Putamen (tissue), 1 donor: ENCODE data around the gene YPEL1.
"Not testable (repeated sequence)": the region's sequence is repeated elsewhere in the genome, so short reads cannot be mapped to it uniquely, and the experiment has no call there.

ENCODE experiments used
- DNase-seq: peaks from one replicate; pipeline ENCODE4 v3.0.0-alpha.2; 2016; ENCODE audit warnings: low spot score

Gene YPEL1

DNA sequence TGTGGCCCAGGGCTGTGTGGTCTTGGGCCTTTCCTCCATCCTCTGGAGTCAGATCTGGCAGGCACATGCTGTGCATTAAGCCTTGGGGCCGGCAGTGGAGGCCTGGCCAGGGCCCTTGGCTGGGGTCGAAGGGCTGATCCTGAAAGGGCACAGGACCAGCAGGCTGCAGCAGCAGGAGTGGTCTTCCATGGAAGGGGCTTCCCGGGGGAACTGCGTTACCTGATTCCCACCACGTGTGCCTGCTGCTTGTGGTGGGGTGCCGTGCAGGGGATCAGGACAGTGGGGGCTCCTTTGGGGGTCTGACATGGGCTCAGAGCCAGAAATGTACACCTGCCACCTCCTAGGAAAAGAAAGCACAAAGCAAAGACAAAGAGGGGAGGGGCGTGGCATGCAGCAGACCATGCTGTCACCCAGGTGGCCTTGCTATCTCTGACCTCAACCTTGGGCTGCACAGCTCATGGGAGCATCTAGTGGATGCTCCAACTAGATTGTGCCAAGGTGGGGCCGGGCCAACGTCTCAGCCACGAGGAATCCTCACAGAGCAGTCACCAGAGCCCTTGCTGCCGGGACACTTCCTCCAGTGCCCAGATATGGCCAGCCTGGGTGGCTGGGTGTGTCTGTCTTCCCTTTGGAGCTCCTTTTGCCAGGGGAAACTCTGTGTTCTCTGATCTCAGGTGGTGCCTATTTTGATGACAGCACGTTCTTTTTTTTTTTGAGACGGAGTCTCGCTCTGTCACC is 17.9 kb upstream of the YPEL1 start:
- DNase-seq: no peak

DNA sequence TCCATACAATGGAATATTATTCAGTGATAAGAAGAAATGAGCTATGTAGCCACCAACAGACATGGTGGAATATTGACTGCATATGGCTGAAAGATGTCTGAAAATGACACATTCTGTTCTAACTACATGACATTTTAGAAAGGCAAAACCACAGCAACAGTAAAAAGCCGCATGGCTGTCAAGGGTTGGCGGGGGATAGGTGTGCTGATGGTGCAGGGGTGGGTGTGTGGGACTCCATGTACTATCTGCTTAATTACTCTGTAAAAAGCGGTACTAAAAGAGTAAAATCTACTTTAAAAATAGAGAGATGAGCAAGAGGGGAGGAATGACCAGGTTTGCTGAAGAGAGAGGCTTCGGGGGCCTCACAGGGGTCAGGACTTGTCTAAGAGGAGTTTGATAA is 16.7 kb upstream of the YPEL1 start:
- DNase-seq: peak; percentile 71

DNA sequence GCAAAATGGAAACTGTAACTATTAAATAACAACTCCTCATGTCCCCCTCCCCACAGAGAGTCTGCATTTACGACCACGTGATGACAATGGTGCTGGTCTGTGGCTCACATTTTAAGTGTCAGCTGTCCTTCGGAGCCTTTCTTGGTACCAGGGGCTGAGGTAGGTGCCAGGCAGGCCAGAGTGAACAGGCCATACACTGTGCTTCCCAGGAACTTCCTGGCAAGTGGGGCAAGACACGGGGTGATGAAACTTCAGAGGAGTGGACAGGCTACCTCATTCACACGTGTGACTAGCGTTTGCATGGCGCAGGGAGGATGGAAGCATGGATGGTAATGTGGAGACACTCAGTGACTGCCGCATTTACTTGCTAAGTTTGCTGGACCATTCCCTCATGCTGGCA is 10.4 kb upstream of the YPEL1 start:
- no peak for DNase-seq

DNA sequence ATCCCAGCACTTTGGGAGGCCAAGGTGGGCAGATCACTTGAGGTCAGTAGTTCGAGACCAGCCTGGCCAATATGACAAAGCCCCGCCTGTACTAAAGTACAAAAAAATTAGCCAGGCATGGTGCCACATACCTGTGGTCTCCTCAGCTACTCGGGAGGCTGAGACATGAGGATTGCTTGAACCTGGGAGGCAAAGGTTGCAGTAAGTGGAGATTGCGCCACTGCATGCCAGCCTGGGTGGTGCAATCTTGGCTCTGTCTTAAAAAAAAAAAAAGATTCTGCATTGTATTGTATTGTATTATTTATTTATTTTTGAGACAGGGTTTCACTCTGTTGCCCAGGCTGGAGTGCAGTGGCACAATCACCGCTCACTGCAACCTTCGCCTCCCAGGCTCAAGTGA is 9.3 kb upstream of the YPEL1 start:
- DNase-seq: not testable (repeated sequence)

DNA sequence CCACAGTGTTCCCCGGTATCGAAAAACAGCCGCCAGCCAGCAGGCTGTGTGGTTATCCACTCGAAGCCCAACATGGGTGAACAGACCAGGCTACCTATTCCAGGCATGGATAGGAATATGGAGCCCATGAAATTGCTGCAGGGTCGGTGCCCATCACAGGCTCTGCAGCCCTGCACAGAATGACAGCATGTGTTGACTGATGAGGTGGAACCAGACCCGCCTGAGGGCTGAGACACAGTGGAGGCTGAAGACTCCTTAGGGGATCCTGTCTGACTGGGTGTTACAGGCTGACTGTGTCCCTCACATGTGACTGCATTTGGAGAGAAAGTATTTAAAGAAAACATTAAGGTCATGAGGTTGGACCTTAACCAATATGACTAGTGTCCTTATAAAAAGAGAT is 6.2 kb upstream of the YPEL1 start:
- DNase-seq: no peak

DNA sequence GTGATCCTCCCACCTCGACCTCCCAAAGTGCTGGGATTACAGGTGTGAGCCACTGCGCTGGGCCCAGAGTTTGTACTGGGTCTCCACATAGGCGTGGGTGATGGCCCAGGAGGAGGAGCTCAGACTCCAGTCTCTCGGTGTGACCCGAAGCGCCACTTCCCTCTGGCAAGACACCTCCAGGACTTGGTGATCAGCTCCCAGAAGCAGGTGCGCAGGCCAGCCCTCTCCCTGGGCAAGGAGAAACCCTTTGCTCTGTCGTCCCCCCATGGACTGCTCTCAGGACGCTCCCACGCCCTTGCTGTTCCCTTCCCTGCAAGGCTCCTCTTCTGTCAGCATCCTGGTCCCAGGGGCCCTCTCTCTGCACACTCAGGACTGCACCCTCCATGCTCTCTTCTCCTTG is 5.5 kb upstream of the YPEL1 start:
- DNase-seq: no peak

DNA sequence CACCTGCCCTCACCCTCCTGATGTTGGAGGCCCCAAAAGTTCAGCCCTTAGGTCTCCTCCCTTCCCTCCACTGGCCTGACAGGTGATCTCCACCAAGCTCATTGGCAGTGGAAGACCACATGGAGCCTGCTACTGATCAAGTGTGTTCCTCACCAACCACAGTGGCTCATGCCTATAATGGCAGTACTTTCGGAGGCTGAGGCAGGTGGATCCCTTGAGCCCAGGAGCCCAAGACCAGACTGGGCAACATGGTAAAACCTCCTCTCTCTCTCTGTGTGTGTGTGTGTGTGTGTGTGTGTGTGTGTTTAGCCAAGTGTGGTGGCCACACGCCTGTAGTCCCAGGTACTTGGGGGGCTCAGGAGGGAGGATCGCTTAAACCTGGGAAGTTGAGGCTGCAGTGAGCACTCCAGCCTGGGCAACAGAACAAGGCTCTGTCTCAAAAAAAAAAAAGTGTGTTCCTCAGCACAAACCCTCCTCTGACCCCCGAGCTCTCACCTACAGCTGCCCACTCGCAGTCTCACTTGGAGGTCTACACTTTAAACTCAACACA is 4.3 kb upstream of the YPEL1 start:
- no peak for DNase-seq

DNA sequence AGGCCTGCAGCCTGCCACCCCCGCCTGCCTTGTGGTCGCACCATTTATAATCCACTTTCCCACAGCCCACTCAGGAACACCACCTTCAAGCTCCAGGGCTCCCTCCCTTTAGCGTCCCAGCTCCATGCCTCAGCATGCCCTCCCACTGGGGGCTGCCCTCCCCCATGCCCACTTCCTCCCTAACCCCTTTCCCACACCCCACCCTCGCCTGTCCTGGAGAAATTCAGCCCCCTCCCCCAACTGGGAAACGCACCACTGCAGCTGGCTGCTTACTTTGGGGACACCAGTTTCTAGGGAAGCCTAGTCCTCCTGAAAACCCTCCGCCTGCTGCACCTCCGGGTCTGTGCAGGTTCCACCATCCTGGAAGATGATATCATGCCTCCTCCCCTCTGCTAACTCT is 3.4 kb upstream of the YPEL1 start:
- no peak for DNase-seq

DNA sequence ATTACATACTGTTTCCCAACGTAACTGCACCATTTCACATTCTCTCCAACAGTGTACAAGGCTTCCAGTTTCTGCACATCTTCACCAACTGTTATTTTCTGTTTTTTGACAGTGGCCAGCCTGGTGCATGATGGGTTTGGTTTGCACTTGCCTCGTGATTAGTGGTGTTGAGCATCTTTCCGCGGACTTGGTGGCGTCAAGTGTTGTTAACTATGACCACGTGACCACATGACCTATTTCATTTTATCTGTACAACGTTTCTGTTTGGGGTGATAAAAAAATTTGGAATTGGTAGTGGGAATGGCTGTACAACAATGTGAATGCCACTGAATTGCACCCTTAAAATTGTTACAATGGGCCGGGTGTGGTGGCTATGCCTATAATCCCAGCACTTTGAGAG is 2.5 kb upstream of the YPEL1 start:
- DNase-seq: no peak

DNA sequence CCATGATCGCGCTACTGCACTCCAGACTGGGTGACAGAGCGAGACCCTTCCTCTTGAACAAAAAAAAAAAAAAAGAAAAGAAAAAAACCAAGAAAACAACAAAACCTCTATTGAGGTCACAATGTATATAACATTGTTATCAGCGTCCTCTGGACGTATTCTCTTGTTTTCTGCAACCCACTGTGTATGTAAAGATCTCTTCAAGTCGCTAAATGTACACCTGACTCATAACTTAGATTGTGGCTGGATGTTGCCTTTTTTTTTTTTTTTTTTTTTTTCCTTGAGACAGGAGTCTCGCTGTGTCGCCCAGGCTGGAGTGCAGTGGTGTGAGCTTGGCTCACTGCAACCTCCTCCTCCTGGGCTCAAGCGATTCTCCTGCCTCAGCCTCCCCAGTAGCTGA is 1.4 kb upstream of the YPEL1 start:
- DNase-seq: no peak

DNA sequence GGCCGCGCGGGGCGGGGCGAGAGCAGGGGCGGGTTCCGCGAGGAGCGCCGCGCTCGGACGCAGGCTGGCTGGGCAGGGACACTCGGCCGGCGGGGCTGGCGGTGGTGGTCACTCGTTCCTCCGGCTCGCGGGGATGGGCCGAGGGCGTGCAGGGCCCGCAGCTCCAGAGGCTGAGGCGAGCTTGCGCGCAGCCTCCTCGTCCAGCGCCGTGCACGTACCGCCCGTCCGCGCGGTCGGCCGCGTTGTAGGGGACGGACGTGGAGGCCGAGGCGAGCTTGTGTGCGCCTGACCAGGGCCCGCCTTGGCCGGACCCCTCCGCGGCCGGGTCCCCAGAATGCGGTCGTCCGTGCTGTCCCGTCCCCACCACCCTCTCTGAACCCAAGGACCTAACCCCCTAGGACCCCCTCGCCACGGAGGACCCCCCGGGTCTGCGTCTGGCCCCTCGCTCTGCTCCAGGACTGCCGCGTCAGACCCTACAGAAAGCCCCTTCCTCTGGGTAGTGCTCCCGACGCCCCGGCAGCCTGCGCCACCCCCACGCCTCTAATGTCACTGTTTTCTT is 569 bp upstream of the YPEL1 start:
- DNase-seq: no peak

DNA sequence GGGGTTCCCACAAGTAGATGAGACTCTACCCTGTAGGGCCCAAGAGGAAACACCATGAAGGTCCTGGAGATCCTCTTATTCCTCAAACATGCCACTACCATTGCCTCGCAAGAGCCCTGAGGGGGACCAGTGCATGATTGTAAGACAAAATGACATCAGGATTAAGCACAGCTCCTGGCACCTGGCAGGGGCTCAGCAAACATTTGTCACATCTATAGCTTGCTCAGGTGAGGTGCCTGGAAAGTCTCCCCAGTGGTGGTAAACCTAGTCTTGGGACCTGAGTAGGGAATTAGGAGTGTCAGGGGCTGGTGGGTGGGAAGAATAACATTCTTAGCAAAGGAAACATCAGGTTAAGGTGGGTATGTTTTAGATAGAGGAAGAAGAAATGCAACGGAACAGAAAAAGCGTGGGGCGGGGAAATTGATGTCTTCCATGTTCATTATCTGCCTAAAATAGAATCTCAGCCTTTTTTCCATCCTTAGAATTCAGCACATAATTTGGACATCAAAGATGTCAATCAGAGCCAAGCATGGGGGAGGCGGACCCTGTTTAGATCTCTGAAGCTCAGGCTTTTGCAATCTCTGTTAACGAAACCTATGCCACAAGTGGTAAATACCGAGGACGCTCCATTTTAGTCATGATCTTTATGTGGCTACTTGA is 924 bp downstream of the YPEL1 start:
- peak; percentile 68 for DNase-seq

DNA sequence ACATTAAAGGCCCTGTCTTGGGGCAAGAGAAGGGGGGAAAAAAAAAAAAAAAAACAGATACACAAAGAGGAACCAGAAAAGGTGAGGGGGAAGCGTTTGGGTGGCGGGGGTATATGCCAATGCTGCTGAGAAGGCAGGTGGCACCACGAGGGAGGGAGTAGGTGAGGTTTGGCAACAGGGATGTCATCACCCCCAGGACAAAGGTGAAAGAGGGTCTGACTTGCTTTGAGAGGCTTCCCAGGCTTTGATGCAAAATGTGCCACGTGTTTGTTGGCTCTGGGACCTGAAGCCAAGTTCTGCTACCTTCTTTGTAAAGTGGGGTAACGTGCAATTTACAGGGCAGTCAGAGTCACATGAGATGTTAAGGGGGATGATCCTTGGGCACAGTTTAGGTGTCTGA is 4.1 kb downstream of the YPEL1 start:
- DNase-seq: no peak

DNA sequence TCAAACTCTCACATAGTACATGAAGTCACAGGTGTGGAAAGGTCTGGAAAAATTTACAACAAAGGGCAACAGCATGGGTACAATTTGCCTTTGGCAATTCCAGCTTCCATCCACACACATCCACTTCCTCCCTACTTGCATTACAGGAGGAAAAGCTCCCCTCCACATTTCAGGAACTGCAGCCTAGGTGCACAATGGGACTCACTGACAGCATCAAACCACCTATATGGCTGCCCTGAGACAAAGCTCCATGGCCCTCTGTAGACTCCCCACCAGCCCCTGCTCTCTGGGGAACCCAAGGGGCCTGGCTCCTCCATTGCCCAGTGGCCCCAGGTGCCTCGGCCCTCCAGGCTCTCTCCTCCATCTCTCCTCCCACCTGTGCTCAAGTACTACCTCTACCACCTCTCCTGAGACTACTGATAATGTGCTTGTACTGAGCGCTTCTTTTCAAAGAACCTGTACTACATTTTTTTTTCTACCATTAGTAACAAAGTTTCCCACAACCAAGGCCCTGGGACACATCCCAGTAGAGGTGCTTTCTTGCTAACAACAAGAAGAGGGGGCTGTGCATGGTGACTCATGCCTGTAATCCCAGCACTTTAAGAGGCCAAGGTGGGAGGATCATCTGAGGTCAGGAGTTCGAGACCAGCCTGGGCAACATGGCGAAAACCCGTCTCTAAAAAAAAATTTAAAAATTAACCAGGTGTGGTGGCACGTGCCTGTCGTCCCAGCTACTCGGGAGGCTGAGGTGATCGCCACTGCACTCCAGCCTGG is 4.9 kb downstream of the YPEL1 start:
- no peak for DNase-seq

DNA sequence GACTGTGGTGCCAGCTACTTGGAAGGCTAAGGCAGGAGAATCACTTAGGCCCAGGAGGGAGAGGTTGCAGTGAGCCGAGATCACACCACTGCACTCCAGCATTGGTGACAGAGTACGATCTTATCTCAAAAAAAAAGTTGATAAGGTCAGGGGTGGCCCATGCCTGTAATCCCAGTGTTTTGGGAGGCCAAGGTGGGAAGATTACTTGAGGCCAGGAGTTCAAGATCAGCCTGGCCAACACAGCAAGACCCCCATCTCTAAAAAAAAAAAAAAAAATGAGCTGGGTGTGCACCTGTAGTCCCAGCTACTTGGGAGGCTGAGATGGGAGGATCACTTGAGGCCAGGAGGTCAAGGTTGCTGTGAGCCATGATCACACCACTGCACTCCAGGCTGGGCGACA is 6.4 kb downstream of the YPEL1 start:
- DNase-seq: not testable (repeated sequence)

DNA sequence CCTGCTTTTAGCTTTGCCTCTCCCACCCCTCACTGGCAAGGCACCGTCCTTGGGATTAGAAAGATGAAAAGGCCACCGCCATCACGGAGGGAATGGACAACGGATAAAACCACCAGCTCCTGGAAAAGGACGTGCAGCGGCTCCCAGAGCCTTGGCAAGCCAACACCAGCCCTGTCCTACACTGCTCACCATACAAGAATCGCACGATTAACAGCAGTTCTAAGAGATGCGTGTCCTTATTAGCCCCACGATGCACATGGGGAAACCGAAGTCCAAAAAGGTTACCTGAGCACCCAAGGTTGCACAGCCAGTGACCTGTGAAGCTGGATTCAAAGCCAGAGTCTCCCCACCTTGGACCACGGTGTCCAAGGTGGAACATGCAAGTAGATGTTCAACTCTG is 7.3 kb downstream of the YPEL1 start:
- DNase-seq: no peak

DNA sequence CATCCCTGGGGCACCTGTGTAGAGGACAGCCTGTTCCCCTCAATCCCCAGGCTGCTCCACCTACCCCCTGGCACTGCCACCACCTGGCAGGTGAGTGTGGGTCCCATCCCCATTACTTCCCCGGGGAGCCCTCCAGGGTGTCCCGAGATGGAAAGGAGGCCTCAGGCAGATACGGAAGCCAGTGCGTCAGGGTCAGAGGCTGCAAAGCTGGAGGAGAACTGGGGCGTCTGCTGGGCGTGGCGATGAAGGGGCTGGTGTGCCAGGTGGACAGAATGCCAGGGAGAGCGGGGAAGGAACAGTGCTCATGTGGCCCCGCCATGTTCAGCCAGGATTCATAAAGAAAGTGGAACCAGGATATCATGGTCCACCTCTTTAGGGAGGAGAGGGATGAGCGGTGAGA is 7.8 kb downstream of the YPEL1 start:
- no peak for DNase-seq

DNA sequence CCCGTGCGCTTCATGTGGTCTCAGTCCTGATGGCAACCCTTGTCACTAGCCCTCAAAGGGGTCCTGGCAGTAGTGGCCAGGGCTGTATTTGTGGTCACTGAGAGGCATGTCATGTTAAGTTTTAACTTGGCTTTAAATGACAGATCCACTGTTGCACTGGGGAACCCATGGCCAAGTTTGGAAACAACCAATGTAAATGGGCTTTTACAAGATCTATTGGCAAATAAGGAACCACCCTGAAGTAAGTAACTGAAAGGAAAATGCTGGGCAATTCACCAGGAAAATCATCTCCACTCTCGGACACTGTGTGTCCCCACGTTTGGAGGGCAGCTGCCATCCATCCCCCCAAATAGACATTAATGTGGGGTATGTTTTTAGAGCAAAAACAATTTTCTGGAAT is 8.4 kb downstream of the YPEL1 start:
- no peak for DNase-seq

DNA sequence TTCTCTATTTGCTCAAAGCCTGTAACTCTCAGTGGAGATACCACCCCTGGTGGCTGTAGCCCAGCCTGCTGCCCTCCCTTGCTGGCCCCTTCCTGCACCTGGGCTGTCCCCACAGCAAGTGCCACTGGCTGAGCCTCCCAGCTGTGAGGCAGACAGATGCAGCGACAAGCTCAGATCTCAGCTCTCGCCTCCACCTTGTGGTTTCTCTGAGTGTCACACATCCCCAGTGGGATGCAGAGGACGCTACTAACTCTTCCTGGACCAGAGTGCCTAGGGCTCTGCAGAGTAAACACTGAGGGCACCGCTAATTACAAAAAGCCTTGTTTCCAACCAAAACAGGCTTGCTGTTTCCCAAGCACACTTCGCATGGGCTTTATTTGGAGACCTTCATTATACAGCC is 8.9 kb downstream of the YPEL1 start:
- DNase-seq: no peak

DNA sequence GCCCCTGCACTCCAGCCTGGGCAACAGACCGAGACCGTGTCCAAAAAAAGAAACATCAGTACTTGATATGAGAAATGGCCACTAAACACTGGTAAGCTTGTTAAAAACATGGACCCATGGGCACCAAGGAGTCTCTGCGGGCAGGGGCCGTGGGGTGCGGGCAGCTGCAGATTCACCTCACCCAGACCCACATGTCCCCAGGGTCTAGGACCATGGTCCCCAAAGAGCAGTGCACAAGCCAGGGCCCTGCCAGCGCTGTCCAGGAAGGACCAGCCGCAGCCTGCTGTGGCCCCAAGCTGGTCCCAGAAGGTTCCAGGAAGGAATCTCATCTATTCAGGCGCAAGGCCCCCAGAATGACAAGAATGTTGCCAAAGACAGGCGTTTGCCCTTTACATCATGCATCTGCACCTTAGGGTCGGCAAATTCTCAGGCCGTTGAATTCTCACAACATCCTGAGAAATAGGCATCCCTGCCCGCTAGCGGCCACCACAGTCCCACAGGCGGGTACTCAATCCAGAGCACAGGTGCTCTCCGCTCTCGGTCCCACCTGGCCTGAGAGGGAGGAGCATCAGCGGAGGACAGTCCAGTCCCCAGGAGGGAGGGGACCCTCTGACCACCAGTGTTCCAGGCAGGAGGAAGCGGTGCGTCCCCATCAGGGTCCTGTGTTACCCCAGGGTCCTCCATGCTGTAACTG is 9.5 kb downstream of the YPEL1 start:
- no peak for DNase-seq

DNA sequence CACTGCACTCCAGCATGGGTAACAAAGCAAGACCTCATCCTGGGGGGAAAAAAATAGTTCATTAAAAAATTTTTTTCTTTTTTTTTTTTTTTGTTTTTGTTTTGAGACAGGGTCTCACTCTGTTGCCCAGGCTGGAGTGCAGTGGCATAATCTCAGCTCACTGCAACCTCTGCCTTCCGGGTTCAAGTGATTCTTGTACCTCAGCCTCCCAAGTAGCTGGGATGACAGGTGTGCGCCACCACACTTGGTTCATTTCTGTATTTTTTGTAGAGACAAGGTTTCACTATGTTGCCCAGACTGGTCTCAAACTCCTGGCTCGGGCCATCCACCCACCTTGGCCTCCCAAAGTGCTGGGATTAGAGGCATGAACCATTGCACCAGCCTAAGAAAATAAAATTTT is 11.1 kb downstream of the YPEL1 start:
- not testable (repeated sequence) for DNase-seq
